Subcutaneous adipose tissue (tissue), 4 donors: ENCODE results near the gene CRB2. TPM values are rescaled to one million over a fixed set of nuclear protein-coding genes. Genes with fewer than 3 reads are reported as not detected.

Source experiments
- CTCF ChIP-seq: fragments of 450-650 bp; IDR thresholded peaks from one replicate; pipeline ENCODE4 v1.5.1; 2016; ENCODE audit warnings: low read depth, mild to moderate bottlenecking, control low read depth, antibody characterized with exemption, moderate library complexity
- total RNA-seq, 4 donors: library from RNA; depleted of rRNA; stranded (reverse); fragments of >200 nt; gene quantifications; one replicate each; pipeline ENCODE4 v1.1.0, GENCODE V29; 2016

CRB2 gene
- total RNA-seq, 4 donors from 2014 or later: 0.33 TPM; not detected in 3

- TF ChIP-seq CTCF: no peak
These were observed 39.8 kb upstream of the CRB2 start for GRCh38 chr9:123316053-123316718.

GRCh38 chr9:123318202-123318601 is 37.8 kb upstream of the CRB2 start:
- no peak for TF ChIP-seq CTCF

- TF ChIP-seq CTCF: no peak
These were observed 37.0 kb upstream of the CRB2 start for GRCh38 chr9:123318961-123319421.

GRCh38 chr9:123319541-123320339 is 36.3 kb upstream of the CRB2 start:
- no peak for TF ChIP-seq CTCF

GRCh38 chr9:123320814-123321213 is 35.2 kb upstream of the CRB2 start:
- no peak for TF ChIP-seq CTCF

GRCh38 chr9:123321616-123322272 is 34.3 kb upstream of the CRB2 start:
- no peak for TF ChIP-seq CTCF
